Activated B cell treated with CpG ODN at 0.5 μM for 24 hours (primary cell): ENCODE data around the gene CHST15. TPM values are rescaled to one million over a fixed set of nuclear protein-coding genes. Genes with fewer than 3 reads are reported as not detected.

ENCODE experiments used
- ATAC-seq: fragments of 200-7000 bp; cut with Tn5 transposase; one replicate; pipeline ENCODE4 v1.10.0; 2021; ENCODE audit warnings: low read depth, mild to moderate bottlenecking, moderate library complexity
- CTCF ChIA-PET: fragments of 350-600 bp; sonication (Branson Sonifier 250); formaldehyde crosslinking; loops from one replicate; lab custom pipeline; 2021; ENCODE audit warnings: antibody characterized with exemption; lab: Charles Lee
- POLR2A ChIA-PET: fragments of 350-600 bp; sonication (Branson Sonifier 250); formaldehyde crosslinking; loops from one replicate; lab custom pipeline; 2021; ENCODE audit warnings: antibody characterized with exemption; lab: Charles Lee
- DNase-seq: peaks from one replicate; pipeline ENCODE4 v3.0.0; 2022
- H3K27ac Mint-ChIP-seq: one replicate; pipeline ENCODE4 v1.8.0; 2020; ENCODE audit warnings: mixed read lengths
- H3K27me3 Mint-ChIP-seq: one replicate; pipeline ENCODE4 v1.8.0; 2021; ENCODE audit warnings: mixed read lengths
- H3K36me3 Mint-ChIP-seq: one replicate; pipeline ENCODE4 v1.8.0; 2021; ENCODE audit warnings: low read depth, mixed read lengths
- H3K4me1 Mint-ChIP-seq: one replicate; pipeline ENCODE4 v1.8.0; 2021; ENCODE audit warnings: mixed read lengths
- H3K4me3 Mint-ChIP-seq: one replicate; pipeline ENCODE4 v1.8.0; 2020; ENCODE audit warnings: mild to moderate bottlenecking, mixed read lengths
- H3K9me3 Mint-ChIP-seq: one replicate; pipeline ENCODE4 v1.8.0; 2020; ENCODE audit warnings: mixed read lengths
- intact Hi-C: fragments of 100-400 bp; cut with micrococcal nuclease; formaldehyde crosslinking; loops from one replicate; pipeline ENCODE4 v1.15.1; 2024
- total RNA-seq: library from RNA; stranded (reverse); gene quantifications from 2 replicates; pipeline ENCODE4 v1.2.3, GENCODE V29; 2022
- TF ChIP-seq, protein P1 (sequence below): fragments of 200-600 bp; IDR thresholded peaks from one replicate; pipeline ENCODE4 v1.8.0; 2022; ENCODE audit warnings: antibody characterized with exemption, mild to moderate bottlenecking

Gene CHST15
- total RNA-seq, 1 donor from 2014 or later = 13.8 TPM

DNA sequence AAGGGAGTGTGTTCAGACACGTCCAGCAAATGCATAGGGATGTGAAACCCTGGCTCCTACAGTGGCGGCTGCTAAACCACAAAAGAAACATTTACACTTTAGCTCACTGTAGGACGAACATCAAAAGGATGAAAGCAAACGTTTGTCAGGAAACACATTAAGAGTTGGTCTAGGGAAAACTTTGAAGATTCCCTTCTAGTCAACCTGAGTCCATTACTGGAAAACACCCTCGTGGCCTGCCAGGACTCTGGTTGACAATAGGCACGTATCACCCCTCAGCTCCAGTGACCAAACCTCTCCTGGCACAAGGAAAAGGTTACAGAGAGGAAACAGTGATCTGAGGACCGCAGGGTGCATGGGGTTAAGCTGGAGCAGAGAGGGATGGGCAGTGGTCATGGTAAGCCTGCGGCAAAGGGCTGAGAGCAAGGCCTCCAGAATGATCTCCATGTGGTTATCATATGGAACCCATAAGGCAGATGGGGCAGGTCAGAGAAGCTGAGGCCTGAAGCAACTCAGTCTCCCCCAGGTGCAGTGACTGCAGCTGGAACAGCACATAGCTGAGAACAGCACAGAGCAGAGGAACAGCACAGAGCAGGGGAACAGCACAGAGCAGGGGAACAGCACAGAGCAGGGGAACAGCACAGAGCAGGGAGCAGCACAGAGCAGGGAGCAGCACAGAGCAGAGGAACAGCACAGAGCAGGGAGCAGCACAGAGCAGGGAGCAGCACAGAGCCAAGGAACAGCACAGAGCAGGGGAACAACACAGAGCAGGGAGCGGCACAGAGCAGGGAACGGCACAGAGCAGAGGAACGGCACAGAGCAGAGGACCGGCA is 49.9 kb downstream of the CHST15 start:
- Mint-ChIP-seq H3K27me3 (no peaks in the 10 kb centered on the region), H3K9me3 (no peaks in the 10 kb centered on the region), H3K36me3 (peaks cover 41% of the 10 kb centered on the region), H3K4me3 (peak overlapping the region; percentile 24), H3K27ac (peak overlapping the region; percentile 51), H3K4me1 (peaks cover 48% of the 10 kb centered on the region)
- ChIA-PET POLR2A (interaction anchor here (0.6 to 2.5 kb wide), 6 partner anchors 30 to 242 kb away, joined by 3 to 17 read pairs (median 4); partner anchors contain the start of gene CHST15), CTCF (interaction anchor here (0.9 to 1.8 kb wide), 5 partner anchors 18 to 345 kb away, joined by 3 to 5 read pairs (median 4); no protein-coding TSS in a partner anchor)
- TF ChIP-seq, protein P1, sequence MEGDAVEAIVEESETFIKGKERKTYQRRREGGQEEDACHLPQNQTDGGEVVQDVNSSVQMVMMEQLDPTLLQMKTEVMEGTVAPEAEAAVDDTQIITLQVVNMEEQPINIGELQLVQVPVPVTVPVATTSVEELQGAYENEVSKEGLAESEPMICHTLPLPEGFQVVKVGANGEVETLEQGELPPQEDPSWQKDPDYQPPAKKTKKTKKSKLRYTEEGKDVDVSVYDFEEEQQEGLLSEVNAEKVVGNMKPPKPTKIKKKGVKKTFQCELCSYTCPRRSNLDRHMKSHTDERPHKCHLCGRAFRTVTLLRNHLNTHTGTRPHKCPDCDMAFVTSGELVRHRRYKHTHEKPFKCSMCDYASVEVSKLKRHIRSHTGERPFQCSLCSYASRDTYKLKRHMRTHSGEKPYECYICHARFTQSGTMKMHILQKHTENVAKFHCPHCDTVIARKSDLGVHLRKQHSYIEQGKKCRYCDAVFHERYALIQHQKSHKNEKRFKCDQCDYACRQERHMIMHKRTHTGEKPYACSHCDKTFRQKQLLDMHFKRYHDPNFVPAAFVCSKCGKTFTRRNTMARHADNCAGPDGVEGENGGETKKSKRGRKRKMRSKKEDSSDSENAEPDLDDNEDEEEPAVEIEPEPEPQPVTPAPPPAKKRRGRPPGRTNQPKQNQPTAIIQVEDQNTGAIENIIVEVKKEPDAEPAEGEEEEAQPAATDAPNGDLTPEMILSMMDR = no peak
- intact Hi-C loops = no loop called here
- DNase-seq (no peak), ATAC-seq (peak; percentile 93)

DNA sequence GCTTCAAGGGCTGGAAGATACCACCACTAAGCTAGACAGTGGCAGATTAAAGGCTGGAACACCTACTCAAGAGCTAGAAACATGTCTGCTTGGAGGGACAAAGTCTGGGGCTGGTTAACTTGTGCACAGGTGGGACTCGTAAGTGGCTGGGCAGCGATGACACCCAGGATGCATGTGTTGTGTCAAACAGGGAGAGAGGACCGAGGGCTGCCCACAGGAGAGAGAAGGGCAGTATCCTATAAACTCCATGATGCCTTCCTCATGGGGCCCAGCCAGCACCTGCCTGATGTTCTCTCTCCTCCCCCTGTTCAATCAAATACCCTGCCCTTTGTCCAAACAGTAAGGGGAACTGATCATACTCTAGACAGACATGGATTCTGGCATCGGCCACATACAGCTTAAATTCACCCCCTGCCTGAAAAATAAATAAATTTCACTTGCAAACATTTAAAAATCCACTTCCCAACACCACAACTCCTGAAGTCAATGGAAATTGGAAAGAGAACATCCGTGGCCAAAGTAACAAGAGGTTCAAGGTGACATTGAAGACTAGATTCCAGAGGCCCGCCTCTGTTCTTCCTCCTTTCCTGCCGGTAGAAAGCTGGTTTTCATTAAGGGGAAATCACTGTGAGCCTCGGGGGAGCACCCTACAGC is 50.6 kb downstream of the CHST15 start:
- POLR2A ChIA-PET = interaction anchor here (0.6 to 2.5 kb wide), 6 partner anchors 31 to 243 kb away, joined by 3 to 17 read pairs (median 4); partner anchors contain the start of gene CHST15
- TF ChIP-seq, protein P1 = no peak
- H3K27ac Mint-ChIP-seq = peak overlapping the region; percentile 51
- no peaks in the 10 kb centered on the region for H3K27me3 Mint-ChIP-seq
- CTCF ChIA-PET = interaction anchor here (0.9 to 1.8 kb wide), 6 partner anchors 17 to 346 kb away, joined by 3 to 5 read pairs (median 4); no protein-coding TSS in a partner anchor
- DNase-seq (no peak), ATAC-seq (no peak)
- peaks cover 45% of the 10 kb centered on the region for H3K36me3 Mint-ChIP-seq
- intact Hi-C loops = no loop called here
- no peaks in the 10 kb centered on the region for H3K9me3 Mint-ChIP-seq
- H3K4me1 Mint-ChIP-seq = peaks cover 48% of the 10 kb centered on the region
- peak overlapping the region; percentile 24 for H3K4me3 Mint-ChIP-seq

DNA sequence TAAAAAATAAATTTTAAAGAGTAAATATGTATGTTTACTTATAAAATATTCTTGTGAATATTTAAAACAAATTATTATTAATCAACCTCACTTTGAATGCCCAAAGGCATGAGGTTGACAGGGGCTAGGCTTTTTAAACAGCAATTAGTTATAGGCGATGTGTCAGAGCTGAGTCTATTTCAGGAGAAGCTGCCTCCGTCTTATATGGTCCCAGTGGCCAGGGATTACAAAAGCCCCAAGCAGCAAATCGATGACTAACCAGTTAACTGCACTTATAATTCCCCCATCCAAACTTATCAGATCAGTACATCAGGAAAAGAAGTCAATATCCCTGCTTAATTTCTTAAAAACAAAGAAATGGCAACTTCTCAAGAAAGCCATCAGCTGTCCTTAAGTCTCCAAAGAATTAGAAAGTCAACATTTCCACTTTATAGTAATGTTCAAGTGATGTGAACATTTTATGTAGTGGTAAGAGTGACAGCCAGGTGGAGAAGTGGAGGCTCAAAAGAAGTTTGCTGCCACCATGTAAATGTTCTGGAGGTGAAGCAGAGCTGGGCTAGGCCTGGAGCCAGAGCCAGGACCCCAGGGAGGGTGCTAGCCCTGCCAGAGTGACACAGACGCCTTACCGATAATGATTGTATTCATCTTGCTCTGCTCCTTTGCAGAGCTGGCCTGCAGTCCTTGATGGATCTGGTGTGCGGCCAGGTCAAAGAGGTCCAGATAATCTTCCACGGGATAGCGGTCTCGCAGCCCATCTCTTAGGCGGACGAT is 51.5 kb downstream of the CHST15 start:
- Mint-ChIP-seq H3K9me3 (no peaks in the 10 kb centered on the region), H3K4me3 (no peak overlapping the region), H3K27me3 (no peaks in the 10 kb centered on the region), H3K4me1 (peaks cover 52% of the 10 kb centered on the region), H3K27ac (no peak overlapping the region), H3K36me3 (peaks cover 45% of the 10 kb centered on the region)
- ATAC-seq (no peak), DNase-seq (no peak)
- ChIA-PET CTCF (interaction anchor here (1.1 kb wide), 1 partner anchor 47 kb away, joined by 3 read pairs; no protein-coding TSS in a partner anchor), POLR2A (interaction anchor here (1.5 to 2.5 kb wide), 2 partner anchors 50 to 65 kb away, joined by 6 to 17 read pairs; partner anchors contain the start of gene CHST15)
- intact Hi-C loops = no loop called here
- TF ChIP-seq, protein P1 = no peak

DNA sequence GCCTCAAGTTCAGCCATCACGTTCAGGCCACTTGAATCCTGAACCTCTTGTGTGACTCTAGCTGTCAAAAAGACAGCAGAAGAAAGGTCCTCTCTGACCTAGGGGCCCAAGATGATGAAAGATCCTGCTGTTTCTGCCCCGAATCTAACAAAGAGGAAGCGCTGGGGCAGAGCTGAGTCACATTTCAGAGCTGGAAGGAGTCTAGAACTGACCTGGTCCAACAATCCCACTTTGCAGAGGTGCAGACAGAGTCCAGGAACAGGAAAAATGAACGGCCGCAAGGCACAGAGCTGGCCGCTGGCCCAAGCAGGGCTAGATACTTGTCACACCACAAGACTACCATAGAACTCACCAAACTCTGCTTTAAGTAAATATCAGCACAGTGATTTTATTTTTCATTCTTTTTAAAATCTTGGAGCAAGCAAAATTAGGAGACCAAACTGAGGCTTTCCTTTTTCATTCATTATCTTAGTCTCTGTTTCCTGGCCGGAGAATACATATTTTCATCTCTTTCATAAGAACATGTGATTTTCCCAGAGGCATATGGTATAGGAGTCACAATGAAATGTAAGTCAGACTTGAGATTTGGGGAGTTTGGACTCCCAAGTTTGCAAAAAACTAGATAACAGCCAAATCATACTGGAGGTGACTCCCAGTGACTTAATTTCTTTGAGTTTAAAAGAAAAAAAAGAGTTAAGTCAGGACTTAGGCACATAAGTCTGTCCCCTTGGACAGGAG is 52.8 kb downstream of the CHST15 start:
- Mint-ChIP-seq H3K9me3 (no peaks in the 10 kb centered on the region), H3K4me3 (no peak overlapping the region), H3K4me1 (peaks cover 51% of the 10 kb centered on the region), H3K27ac (no peak overlapping the region), H3K36me3 (peaks cover 54% of the 10 kb centered on the region), H3K27me3 (no peaks in the 10 kb centered on the region)
- intact Hi-C loops = no loop called here
- TF ChIP-seq, protein P1 = no peak
- ATAC-seq (no peak), DNase-seq (no peak)
- POLR2A ChIA-PET = no interaction called here
- CTCF ChIA-PET = interaction anchor here (0.9 to 1.9 kb wide), 2 partner anchors 44 kb away, joined by 3 to 4 read pairs; no protein-coding TSS in a partner anchor
